Measurements from ENCODE around the gene UCN3.
"Not testable (repeated sequence)": the region's sequence is repeated elsewhere in the genome, so short reads cannot be mapped to it uniquely, and the experiment has no call there.

Gene UCN3

GRCh38 chr10:5404208-5405041 lies 39.7 kb downstream of the UCN3 start, which contains the start of gene TUBAL3:
TSS of gene TUBAL3 (minus strand) at chr10:5404828. CDS start at chr10:5404792, 36 bp downstream.
- no peak for DNase-seq

DNA sequence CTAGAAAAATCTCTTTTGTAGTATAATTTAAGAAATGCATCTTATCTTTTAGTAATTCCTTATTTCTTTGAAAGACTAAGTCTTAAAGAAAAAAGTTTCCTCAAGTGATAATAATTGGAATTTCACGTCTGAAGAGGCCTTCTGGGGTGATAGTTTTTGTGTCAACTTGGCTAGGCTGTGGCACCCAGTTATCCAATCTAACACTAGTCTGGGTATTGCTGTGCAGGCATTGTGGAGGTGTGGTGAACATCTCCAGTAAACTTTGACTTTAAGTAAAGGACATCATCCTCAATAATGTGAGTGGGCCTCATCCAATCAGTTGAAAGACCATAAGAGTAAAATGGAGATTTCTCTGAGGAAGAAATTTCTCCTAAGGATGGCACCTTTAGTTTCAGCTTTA lies 42.2 kb downstream of the UCN3 start:
- no peak for DNase-seq

- DNase-seq, result not testable (repeated sequence)
These were observed 46.0 kb downstream of the UCN3 start for GRCh38 chr10:5410787-5411186.

GRCh38 chr10:5411941-5412276 lies 47.1 kb downstream of the UCN3 start:
- no peak for DNase-seq

DNA sequence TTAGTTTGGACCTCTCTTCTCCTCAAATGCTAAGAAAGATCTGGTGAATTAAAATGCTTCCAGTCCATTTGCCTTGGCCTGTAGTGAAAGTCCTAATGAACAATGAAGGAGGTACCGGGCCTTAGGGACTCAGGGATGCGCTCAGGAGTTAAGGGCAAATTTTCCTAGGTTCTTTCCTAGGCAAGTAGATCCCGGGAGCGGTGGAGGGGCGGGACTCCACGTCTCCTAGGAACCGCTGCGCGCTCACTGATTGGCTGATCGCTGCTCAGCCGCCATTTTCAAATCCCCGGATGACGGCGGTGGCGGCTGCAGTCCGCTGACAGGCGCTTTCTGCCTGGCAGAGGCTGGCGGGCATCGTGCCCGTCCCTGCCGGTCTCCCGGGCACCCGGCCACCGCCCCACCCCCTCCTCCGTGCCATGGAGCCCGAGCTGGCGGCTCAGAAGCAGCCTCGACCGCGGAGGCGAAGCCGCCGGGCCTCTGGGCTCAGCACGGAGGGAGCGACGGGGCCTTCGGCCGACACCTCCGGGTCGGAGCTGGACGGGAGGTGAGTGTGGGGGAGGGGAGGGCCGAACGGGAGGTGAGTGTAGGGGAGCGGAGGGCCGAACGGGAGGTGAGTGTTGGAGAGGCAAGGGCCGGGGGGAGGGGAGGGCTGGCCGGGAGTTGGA lies 47.6 kb downstream of the UCN3 start, which contains the start of gene NET1:
Gene NET1 (plus strand): TSS at position 281 of the 665 bp plus-strand sequence. CDS start 136 bp downstream, at position 417.
- peak; percentile 50 to 96 (median 89) for DNase-seq

DNA sequence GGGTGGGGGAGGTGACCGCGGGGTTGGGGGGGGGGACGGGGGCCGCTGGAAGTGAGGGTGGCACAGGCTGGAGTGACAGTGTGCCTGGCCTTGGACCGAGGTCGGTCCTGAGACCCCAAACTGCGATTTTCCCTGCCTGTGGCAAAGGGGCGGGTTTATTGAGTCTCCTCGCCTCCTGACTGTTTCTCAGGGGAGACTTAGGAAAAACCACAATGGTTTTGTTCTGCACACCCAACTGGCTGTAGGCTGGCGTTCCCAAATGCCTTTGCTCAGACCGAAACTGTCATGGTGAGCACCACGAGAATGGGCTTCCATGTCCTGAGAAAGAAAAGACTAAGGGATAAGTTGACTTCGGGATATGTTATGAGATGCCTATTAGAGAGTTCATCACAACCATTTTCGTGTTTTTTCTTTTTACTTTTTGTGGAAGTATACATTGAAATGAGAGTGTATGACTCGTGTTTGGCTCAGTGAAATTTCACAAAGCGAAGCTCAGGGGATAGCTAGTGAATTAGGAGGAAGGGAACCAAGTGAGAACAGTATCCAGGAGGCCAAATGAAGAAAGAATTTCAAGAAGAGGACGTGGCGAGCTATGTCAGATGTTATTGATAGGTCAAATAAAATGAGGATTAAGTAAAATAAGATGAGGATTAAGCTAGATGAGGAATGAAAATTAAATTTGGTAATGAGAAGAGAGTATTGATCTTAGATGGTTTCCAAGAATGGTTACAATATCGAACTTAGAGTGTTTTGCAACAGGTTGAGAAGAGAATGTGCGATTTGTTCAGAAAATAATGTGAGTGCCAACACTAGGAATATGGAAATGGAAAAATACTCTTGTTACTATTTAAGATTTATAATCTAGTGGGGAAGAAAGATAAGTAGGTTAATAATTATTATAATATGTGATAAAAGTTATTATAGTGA lies 48.5 kb downstream of the UCN3 start:
- peak in 5 of 51 donors; percentile 23 to 57 (median 32) for DNase-seq

DNA sequence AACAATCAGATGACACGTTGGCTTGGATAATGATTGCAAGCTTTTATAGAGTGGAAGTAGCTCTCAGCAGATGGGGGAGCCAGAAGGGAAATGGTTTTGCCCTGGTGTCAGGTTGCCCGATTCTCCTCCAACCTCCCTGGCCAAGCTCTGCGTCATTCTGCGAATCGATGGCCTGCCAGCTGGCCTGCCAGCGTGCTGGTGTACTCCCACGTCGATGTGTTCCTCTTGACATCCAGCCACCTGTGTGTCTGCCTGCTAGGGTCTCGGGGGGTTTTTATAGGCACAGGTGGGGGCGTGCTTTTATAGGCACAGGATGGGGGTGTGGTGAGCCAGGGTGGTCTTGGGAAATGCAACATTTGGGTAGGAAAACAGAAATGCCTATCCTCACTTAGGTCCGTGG lies 52.2 kb downstream of the UCN3 start:
- no peak for DNase-seq

DNA sequence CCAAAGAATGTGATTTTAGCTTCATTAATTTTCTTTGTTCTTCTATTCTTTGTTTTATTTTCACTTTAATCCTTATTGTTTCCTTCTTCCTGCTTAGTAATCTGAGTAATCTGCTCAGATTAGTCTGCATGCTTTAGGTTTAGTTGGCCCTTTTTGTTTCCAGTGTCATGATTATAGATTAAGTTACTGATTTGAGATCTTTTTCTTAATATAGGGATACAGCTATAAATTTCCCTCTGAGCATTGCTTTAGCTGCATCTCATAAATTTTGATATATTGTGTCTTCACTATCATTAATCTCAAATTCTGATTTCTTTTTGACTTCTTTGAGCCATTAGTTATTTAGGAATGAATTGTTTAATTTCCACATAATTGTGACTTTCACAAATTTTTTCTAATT lies 53.8 kb downstream of the UCN3 start:
- no peak for DNase-seq

DNA sequence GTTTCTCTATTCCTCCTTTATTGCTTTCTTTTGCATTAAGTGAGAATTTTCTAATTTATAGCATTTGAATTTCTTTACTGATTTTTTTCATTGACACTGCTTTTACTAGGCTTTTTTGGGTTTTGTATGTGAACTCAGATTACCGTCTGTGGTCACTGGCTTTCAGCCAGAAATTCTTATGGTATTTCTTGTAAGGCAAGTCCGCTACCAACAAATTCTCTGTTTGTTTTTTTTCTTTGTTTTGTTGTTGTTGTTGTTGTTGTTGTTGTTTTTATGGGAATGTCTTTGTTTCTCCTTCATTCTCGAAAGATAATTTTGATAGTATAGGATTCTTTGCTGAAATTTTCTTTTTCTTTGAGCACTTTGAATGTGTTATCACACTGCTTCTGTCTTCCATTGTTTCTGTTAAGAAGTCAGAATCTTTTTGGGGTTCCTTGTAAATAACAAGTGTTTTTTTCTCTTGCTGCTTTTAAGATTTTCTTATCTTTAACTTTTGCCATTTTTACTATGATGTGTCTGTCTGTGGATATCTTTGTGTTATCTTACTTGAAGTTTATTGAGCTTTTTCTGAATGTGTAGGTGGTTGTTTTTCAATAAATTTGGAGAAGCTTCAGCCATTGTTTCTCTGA lies 54.8 kb downstream of the UCN3 start:
- DNase-seq, result no peak

- no peak for DNase-seq
These were observed 59.0 kb downstream of the UCN3 start for GRCh38 chr10:5423771-5424170.
